HG03135 (cell line): ENCODE measurements around the gene LYSET.
"Not testable (repeated sequence)": the region's sequence is repeated elsewhere in the genome, so short reads cannot be mapped to it uniquely, and the experiment has no call there.

Experiments
- ATAC-seq: cut with Tn5 transposase; IDR thresholded peaks from one replicate; pipeline ENCODE4 v1.9.1; 2021; ENCODE audit warnings: mild to moderate bottlenecking, moderate library complexity; ENCODE audit not compliant: unreplicated experiment

Gene LYSET

DNA sequence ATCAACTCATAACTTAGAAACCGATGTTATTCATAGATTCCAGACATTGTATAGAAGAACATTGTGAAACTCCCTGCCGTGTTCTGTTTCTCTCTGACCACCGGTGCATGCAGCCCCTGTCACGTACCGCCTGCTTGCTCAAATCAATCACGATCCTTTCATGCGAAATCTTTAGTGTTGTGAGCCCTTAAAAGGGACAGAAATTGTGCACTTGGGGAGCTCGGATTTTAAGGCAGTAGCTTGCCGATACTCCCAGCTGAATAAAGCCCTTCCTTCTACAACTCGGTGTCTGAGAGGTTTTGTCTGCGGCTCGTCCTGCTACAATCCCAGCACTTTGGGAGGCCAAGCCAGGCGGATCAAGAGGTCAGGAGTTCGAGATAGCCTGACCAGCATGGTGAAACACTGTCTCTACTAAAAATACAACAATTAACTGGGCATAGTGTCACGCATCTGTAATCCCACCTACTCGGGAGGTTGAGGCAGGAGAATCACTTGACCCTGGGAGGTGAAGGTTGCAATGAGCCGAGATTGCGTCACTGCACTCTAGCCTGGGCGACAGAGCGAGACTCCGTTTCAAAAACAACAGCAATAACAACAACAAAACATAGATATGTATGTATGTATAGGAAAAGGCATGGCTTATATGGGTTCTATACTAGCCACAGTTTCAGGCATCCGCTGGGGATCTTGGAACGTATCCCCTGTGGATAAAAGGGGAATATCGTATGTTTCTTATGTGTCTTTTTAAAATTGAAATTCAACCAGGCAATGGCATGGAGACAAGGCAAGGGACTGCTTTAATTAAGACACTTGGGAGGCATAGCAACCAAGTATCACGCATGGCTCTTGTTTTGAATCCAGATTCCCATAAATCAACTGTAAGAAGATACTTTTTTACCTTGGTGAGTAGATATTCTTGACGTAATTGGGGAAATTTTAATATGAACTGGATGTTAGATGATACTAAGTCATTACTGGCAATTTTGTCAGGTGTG, 19.5 kb upstream of the LYSET start:
- ATAC-seq: not testable (repeated sequence)

DNA sequence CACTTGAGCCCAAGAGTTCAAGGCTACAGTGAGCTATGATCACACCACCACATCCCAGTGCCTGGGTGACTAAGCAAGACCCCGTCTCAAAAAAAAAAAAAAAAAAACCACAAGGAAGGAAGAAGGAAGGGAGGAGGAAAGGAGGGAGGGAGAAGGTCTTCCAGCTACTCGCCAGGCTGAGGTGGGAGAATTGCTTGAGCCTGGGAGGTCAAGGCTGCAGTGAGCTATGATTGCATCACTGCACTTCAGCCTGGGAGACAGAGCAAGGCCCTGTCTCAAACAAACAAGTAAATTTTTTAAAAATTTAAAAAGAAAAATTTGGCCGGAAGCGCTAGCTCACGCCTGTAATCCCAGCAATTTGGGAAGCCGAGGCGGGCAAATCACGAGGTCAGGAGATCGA, 16.5 kb upstream of the LYSET start:
- not testable (repeated sequence) for ATAC-seq

DNA sequence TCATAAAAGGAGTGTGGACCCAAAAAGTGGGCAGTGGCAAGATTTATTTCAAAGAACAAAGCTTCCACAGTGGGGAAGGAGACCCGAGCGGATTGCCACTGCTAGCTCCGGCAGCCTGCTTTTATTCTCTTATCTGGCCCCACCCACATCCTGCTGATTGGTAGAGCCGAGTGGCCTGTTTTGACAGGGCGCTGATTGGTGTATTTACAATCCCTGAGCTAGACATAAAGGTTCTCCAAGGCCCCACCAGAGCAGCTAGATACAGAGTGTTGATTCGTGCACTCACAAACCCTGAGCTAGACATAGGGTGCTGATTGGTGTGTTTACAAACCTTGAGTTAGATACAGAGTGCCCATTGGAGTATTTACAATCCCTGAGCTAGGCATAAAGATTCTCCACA, 15.5 kb upstream of the LYSET start:
- ATAC-seq: not testable (repeated sequence)

DNA sequence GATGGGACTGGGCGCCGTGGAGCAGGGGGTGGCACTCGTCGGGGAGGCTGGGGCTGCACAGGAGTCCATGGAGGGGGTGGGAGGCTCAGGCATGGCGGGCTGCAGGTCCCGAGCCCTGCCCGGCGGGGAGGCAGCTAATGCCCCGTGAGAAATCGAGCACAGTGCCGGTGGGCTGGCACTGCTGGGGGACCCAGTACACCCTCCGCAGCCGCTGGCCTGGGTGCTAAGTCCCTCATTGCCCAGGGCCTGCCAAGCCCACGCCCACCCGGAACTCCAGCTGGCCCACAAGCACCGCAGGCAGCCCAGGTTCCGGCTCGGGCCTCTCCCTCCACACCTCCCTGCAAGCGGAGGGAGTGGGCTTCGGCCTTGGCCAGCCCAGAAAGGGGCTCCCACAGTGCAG, 15.0 kb upstream of the LYSET start:
- ATAC-seq: not testable (repeated sequence)

DNA sequence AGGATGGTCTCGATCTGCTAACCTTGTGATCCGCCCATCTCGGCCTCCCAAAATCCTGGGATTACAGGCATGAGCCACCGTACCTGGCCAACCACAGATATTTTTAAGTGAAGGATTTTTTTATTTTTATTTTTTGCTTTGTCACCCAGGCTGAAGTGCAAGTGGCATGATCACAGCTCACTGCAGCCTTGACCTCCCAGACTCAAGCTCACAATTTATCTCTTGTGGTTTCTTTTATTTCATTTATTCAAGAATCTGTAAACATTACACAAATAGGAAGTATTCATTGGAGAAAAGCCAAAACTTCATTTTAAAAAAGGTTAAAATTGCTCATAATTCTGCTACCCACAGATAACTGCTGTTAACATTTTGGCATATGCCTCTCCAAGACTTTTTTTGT, 13.7 kb upstream of the LYSET start:
- no peak for ATAC-seq

DNA sequence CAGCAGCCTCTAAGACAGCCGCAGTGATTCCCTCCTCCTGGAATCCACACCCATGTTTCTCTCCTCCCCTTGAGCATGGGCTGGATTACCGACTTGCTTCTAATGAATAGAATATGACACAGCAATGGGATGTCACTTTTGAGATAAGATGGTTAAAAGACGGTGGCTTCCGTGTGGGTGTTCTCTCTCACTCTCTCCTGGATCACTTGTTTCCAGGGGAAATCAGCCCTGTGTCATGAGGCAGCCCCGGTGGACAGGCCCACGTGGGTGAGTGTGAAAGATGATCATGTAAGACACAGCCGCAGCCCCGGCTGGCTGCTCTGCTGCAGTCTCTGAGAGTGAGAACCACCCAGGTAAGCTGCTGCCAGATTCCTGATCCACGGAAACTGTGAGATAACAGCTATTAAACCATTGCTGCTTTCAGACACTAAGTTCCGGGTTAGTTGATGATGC, 11.1 kb upstream of the LYSET start:
- ATAC-seq: no peak

DNA sequence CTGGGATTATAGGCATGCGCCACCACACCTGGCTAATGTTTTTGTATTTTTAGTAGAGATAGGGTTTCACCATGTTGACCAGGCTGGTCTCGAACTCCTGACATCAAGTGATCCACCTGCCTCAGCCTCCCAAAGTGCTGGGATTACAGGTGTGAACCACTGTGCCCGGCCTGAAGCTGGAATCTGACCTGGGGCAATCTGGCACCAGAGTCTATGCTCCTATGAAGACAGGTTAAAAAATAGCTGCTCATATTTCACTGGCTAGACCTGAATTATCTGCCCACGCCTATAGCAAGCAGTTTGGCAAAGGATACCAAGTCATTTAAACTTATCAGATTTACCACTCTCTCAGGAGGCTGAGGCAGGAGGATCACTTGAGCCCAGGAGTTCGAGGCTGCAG, 10.4 kb upstream of the LYSET start:
- not testable (repeated sequence) for ATAC-seq

DNA sequence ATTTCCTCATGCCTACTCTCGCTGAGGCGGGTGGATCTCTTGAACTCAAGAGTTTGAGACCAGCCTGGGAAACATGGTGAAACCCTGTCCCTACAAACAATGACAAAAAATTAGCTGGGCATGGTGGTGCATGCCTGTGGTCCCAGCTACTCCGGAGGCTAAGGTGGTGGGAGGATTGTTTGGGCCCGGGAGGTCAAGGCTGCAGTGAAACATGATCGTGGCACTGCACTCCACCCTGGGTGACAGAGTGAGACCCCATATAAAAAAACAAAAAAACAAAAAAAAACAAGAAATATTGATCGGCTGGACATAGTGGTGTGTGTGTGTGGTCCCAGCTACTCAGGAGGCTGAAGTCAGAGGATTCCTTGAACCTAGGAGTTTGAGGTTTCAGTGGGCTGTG, 9.6 kb upstream of the LYSET start:
- no peak for ATAC-seq

DNA sequence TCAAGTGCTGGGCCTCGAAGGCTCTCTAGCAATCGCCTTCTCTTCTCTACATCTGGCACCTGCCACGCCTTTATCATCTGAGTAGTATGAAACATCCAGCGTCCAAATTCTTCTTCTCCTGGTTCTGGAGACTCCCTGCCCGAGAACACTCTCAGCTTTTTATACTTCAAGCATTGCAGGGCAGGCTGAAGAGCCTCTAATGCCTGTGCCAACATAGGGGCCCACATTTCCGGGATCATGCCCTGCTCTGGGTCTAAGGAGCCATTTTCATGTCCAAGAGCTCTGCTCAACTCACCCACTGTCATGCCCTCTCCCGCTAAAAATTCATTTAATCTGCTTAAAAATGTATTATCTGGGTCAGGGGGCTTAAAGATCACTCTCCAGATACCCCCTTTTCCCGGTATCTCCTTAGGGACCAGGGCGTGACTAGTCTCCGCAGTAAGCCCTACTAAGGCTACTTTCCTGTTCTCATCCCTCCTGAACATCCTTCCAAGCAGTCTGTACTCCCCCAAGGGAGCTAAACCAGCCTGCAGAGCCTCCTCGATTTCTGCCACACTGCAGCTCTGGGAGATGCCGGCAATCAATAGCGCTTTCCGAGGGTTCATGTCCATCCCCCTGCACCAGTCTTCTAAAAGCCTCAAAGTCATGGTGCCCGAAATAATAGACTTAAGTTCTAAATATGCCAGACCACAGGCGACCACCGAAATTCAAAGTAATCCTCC, 1.4 kb upstream of the LYSET start:
- ATAC-seq: no peak

DNA sequence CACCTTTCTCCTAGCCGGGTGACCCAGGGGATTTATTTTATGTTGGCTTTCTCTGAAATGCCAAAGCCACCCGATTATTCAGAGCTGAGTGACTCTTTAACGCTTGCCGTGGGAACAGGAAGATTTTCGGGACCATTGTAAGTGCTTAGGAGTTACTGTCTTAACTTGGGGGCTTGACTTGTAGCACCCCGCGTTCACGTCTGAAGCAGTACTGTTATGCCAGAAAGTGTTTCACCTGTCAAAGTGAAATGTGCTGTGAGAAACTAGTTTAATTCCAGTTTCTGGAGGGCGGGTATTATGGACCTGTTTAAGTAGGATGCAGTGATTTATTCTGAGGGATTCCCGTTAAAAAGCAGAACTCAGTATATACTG, 218 bp downstream of the LYSET start:
- peak; percentile 8 for ATAC-seq

DNA sequence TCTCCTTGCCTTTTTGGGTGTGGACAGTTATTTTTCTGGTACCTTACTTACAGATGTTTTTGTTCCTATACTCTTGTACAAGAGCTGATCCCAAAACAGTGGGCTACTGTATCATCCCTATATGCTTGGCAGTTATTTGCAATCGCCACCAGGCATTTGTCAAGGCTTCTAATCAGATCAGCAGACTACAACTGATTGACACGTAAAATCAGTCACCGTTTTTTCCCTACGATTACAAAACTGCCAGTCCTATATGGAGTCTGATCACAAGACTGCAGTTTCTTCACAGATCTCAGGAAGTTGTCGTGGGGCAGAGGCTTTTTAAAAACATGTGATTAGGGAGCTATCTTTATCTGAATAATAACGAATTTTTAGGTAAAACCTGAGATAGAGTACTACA, 1.3 kb downstream of the LYSET start:
- no peak for ATAC-seq

DNA sequence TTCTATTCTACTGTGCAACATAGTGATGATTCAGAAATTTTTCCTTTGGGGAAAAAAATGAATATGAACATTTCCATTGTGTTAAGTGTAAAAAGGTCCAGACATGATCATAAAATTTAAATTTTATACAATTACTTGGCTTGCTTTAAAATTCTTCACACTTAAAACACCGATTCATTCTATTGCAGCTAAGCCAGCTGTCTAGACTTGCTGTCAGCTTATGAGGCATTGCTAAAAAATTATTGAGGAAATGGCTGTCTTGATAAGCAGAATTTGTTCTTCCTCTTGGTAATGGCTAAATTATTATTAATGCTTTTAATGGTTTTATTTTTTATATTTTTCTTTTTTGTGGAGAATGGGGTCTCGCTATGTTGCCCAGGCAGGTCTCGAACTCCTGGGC, 1.8 kb downstream of the LYSET start:
- no peak for ATAC-seq

DNA sequence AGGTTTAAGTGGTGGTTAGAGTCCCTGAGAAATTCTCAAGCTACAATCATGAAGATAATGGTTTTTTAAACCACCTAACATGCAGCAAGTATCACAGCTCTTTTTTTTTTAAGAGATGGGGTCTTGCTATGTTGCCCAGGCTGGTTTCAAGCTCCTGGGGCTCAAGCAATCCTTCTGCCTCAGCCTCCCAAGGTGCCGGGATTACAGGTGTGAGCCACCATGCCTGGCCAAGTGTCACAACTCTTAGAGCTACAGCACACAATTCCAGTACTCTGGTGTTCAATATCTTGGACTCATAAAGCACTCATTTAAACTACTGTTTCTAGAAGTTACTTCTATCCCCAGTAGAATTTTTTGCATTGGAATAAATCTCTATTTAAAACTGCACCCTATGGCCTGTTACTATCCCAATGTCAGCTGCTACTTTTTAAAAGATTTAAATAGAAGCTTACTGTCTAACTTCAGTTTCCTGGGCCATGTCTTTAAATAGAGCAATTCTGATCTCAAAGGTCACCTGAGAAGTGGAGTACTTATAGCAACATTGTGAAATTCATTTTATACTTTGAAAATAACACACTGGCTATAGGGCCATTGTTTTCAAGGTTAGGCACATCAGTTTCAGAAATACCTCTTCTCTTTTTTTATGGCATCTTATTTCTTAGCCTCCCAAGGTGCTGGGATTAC, 10.3 kb downstream of the LYSET start:
- no peak for ATAC-seq

DNA sequence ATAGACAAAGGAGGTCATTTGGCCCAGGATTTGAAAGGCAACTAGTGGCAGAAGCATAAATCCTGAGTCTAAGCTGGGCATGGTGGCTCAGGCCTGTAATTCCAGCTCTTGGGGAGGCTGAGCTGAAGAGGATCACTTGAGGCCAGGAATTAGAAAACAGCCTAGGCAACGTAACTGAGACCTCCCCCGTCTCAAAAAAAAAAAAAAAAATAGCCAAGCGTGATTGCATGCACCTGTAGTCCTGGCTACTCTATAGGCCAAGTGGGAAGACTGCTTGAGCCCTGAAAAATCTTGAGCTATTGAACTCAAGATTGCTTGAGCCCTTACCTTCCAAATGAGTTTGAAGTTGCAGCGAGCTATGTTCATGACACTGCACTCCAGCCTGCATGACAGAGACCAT, 13.9 kb downstream of the LYSET start:
- ATAC-seq: no peak

DNA sequence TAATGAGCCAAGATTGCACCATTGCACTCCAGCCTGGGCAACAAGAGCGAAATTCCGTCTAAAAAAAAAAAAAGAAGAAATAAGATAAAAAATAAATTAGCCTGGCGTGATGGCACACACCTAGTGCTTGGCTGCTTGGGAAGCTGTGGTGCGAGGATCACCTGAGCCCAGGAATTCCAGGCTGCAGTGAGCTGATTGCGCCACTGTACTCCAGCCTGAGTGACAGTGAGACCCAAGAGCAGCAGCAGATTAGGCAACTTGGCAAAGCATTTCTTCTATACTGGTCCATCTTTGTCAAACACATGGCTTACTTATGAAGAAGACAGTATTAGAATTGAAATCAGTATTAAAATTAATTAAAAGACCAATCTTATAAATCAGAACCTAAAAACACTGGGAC, 15.4 kb downstream of the LYSET start:
- ATAC-seq: no peak

DNA sequence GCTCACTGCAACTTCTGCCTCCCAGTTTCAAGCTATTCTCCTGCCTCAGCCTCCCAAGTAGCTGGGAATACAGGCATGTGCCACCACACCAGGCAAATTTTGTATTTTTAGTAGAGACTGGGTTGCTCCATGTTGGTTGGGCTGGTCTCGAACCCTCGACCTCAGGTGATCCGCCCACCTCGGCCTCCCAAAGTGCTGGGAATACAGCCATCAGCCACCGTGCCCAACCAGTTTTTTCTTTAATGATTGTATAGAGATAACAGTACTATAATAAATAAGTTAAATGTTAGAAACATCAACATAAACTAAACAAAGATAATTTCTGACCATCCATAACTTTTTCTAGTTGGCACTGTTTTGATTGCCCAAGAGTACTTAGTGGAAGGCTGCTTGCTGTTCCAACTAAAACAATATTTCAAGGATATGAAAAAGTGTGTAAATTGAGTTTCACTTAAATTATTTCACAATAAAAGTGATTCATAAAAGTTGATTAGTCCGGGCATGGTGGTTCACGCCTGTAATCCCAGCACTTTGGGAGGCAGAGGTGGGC, 16.1 kb downstream of the LYSET start:
- no peak for ATAC-seq

DNA sequence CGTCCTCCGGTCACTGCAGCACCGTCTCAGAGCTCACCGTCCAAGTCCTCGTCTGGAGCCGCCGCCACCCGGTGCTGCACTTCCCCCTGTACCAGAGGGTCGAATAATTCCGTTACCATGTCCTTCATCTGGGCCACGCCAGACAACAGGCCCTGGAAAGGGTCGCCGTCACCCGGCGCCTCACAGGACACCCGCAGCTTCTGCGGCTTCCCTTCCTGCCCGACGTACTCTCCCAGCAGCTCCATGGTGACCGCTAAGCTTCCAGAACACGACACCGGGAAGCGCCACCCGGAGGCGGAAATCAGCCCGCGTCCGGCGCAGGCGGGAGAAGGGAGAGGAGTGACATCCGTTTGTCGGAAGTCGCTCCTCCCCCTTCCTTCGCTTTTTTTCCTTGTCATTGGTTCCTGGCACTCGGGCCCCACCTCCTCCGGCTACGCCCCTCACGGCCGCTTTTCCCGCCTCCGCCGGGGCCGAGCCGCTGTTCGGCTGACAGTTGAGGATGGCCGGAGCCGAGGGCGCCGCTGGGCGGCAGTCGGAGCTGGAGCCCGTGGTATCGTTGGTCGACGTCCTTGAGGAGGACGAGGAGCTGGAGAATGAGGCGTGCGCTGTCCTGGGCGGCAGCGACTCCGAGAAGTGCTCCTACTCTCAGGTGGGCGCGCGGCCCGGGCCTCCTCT, 21.8 kb downstream of the LYSET start, which contains the start of the genes GON7 and UBR7:
GON7 (minus strand) TSS at position 273 of the 675 bp plus-strand sequence; CDS start at position 245, 28 bp downstream.
UBR7 (plus strand) TSS at position 464 of the 675 bp plus-strand sequence; CDS start at position 500, 36 bp downstream.
- ATAC-seq: peak; percentile 83

DNA sequence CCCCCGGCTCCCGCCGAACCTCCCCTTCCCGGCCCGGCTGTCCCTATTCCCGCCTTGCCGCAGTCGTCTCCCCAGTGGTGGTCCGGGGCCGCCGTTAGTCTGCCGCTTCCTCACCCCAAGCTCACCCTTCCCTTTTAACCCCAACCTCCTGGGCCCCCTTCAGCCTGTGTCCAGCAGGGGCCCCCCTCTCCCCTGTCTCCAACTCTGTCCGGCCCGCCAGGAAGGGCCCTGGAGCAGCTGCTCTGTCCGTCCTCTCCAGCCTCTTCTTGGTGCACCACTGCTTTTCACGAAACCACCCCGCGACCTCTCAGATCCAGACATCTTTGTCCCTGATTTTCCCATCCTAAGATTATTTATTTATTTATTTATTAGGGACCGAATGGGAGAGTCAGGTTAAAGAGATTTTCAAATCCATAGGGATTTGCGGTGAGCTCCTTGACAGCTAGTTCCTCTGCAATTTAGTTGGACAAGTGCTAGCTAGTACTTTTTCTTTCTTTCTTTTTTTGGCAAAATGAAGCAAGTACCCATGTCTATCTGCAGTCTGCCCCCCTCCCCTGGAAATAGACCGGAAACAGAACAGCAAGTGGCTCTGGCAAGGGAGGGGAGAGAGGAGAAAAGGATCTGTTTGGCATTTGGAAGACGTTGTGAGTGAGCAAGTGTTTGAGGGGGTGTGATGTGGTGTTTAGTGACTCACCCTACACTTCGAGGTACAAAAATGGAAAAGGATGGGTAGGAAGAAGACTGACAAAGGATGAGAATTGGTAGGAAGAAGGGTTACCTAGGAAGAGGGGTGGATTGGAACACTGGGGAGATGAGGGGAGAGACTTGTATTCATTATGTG, 22.6 kb downstream of the LYSET start:
- ATAC-seq: peak; percentile 41

DNA sequence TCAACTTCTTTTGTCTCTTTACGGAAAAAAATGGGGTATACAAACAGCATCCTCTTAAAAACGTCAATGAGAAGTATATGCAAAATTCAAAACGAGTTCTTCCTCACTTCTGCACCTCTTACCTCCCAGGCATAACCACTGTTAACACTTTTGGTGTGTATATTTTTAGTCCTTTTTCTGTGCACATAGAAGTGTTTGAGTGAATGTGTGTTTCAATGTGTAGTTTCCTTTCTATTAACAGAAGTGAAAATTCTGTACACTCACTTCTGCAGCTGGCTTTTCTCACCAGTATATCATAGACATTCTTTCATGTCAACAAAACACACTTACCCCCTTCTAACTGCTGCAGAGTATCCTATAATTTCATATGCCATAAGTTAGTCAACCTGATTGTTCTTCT, 27.3 kb downstream of the LYSET start:
- ATAC-seq: peak; percentile 49
